Dedifferentiated amniotic fluid mesenchymal stem cell (primary cell): ENCODE measurements around the gene TNFRSF6B.
A peak's percentile ranks its signal among the peaks of the same experiment; 100 is the strongest.

ENCODE experiments used
- DNase-seq: peaks from one replicate; pipeline ENCODE4 v3.0.0-alpha.2; 2016; ENCODE audit errors: extremely low spot score

The TNFRSF6B gene

GRCh38 chr20:63696306-63696627 is 185 bp upstream of the TNFRSF6B start:
- DNase-seq, result no peak

GRCh38 chr20:63697357-63697867 is 960 bp downstream of the TNFRSF6B start:
- no peak for DNase-seq

- DNase-seq, result no peak
These were observed 1.6 kb downstream of the TNFRSF6B start for GRCh38 chr20:63697868-63698545.

- DNase-seq, result peak; percentile 32
These were observed 2.5 kb downstream of the TNFRSF6B start for GRCh38 chr20:63698739-63699465.

- no peak for DNase-seq
These were observed 3.2 kb downstream of the TNFRSF6B start for GRCh38 chr20:63699466-63700198.

- no peak for DNase-seq
These were observed 4.0 kb downstream of the TNFRSF6B start for GRCh38 chr20:63700199-63701050.

- no peak for DNase-seq
These were observed 4.5 kb downstream of the TNFRSF6B start for GRCh38 chr20:63701051-63701328.

- no peak for DNase-seq
These were observed 5.0 kb downstream of the TNFRSF6B start for GRCh38 chr20:63701329-63702035.

- no peak for DNase-seq
These were observed 5.7 kb downstream of the TNFRSF6B start for GRCh38 chr20:63702036-63702665.

GRCh38 chr20:63702751-63703470 is 6.5 kb downstream of the TNFRSF6B start:
- DNase-seq, result no peak

- no peak for DNase-seq
These were observed 7.1 kb downstream of the TNFRSF6B start for GRCh38 chr20:63703471-63703975.

GRCh38 chr20:63703976-63704748 is 7.7 kb downstream of the TNFRSF6B start:
- no peak for DNase-seq

GRCh38 chr20:63704749-63705117 is 8.3 kb downstream of the TNFRSF6B start:
- no peak for DNase-seq

- no peak for DNase-seq
These were observed 9.0 kb downstream of the TNFRSF6B start for GRCh38 chr20:63705232-63706026.

GRCh38 chr20:63706027-63706695 is 9.7 kb downstream of the TNFRSF6B start:
- DNase-seq, result no peak

- DNase-seq, result peak; percentile 29
These were observed 10.6 kb downstream of the TNFRSF6B start for GRCh38 chr20:63706852-63707557.
